ENCODE data around the gene UBE2Q2.
A peak's percentile ranks its signal among the peaks of the same experiment; 100 is the strongest.
"Not testable (repeated sequence)": the region's sequence is repeated elsewhere in the genome, so short reads cannot be mapped to it uniquely, and the experiment has no call there.

UBE2Q2 gene

GRCh38 chr15:75861750-75862402, 18.6 kb downstream of the UBE2Q2 start:
- DNase-seq (ENCODE audit: low read depth) = no peak
- no peak overlapping the region for H3K4me3 ChIP-seq (ENCODE audit: low read depth, low read length)

- DNase-seq (ENCODE audit: low read depth) = no peak
- H3K4me3 ChIP-seq (ENCODE audit: low read depth, low read length) = no peak overlapping the region
Measured at GRCh38 chr15:75862796-75863195, 19.5 kb downstream of the UBE2Q2 start.

GRCh38 chr15:75864213-75865059, 21.2 kb downstream of the UBE2Q2 start:
- no peak overlapping the region for H3K4me3 ChIP-seq (ENCODE audit: low read depth, low read length)
- DNase-seq (ENCODE audit: low read depth) = no peak

- not testable (repeated sequence) for DNase-seq (ENCODE audit: low read depth); H3K4me3 ChIP-seq (ENCODE audit: low read depth, low read length)
Measured at GRCh38 chr15:75866045-75866444, 22.8 kb downstream of the UBE2Q2 start.

GRCh38 chr15:75866916-75867315, 23.7 kb downstream of the UBE2Q2 start:
- no peak overlapping the region for H3K4me3 ChIP-seq (ENCODE audit: low read depth, low read length)
- no peak for DNase-seq (ENCODE audit: low read depth)

DNA sequence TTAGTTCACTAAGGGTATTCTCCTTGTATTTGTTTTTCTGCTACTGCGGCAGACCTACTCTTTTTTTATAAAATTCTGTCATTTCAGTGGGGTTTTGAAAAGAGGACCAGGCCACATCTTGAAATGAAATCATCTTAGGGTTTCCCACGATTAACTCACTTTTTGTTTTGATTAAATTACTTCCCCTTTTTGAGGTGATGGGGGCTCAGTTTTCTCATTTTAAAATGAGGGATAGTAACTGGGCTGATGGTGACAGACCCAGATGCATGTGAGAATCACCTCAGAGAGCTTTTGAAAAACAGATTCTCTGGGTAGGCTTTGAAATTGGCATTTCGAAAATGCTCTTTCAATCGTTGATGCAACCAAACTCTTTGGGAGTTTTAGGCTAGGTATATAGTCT, 24.2 kb downstream of the UBE2Q2 start:
- DNase-seq (ENCODE audit: low read depth) = no peak
- no peak overlapping the region for H3K4me3 ChIP-seq (ENCODE audit: low read depth, low read length)

GRCh38 chr15:75868019-75868418, 24.8 kb downstream of the UBE2Q2 start:
- no peak overlapping the region for H3K4me3 ChIP-seq (ENCODE audit: low read depth, low read length)
- no peak for DNase-seq (ENCODE audit: low read depth)

GRCh38 chr15:75869446-75869845, 26.2 kb downstream of the UBE2Q2 start:
- no peak for DNase-seq (ENCODE audit: low read depth)
- no peak overlapping the region for H3K4me3 ChIP-seq (ENCODE audit: low read depth, low read length)

DNA sequence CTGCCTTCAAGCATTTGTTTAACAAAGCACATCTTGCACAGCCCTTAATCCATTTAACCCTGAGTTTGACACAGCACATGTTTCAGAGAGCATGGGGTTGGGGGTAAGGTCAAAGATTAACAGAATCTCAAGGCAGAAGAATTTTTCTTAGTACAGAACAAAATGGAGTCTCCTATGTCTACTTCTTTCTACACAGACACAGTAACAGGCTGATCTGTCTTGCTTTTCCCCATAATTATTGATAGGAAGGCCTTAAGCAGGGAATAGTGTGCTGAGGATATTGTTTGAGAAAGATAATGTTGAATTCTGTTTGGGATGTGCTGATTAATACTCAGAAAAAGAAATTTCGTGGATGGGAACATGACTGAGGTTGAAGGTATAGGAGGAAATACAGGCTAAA, 28.3 kb downstream of the UBE2Q2 start:
- not testable (repeated sequence) for DNase-seq (ENCODE audit: low read depth); H3K4me3 ChIP-seq (ENCODE audit: low read depth, low read length)

DNA sequence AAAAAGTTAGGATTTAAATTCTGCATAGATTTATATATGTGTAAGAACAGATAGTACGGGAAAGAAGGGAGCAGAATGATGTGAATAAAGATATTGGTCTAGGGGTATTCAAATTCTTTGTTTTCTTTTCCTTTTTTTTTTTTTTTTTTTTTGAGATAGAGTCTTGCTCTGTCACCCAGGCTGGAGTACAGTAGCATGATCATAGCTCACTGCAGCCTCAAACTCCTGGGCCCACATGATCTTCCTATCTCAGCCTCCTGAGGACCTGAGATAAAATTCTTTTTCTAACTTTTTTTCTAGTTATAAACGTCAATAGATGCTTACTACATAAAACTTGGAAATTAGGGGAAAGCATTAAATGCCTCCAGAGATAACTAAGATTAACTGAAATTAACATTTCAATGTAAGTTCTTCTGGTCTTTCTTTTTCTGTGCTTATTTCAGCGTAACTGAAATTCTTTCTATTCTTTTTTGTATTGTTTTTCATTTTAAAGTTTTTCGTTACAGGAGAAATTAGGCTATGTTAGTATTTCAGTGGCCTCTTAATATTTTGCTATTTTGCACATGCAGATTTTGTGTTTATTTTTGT, 29.2 kb downstream of the UBE2Q2 start:
- DNase-seq (ENCODE audit: low read depth) = no peak
- H3K4me3 ChIP-seq (ENCODE audit: low read depth, low read length) = no peak overlapping the region

DNA sequence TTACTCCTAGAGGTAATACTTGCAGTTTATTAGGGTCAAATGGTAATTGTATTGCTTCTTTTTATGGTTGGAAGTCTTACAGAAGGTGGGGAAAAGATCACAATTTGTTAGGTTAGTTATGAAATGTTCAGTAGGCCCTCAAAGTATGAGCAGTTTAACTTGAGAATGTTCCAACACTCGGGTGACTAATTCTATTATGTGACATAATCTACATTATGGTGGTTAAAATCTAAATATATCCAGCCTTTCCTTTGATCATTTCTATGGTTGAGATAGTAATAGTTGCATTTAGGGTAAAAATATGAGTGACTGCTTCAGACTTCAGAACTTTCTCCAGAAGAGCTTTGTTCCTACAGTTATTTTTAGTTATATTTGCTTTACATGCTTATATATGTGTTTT, 40.8 kb downstream of the UBE2Q2 start:
- DNase-seq (ENCODE audit: low read depth) = no peak
- H3K4me3 ChIP-seq (ENCODE audit: low read depth, low read length) = no peak overlapping the region

DNA sequence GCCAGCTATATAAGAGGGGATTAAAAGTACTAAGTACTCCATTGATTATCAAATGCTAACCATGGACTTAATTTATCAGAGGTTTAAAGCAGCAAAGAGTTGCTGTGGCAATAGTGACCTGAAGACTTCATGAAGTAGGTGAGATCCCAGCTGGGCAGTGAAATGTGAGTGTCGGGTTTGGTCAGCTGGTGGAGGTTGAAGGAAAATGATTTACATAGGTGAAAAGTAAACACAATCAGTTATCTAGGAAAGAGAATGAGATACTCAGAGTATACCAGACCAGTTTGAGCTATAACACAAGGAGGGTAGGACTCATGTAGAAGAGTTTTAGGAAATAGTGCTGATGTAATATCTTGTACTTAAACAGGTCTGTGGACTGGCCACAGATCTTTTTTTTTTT, 43.9 kb downstream of the UBE2Q2 start:
- no peak for DNase-seq (ENCODE audit: low read depth)
- no peak overlapping the region for H3K4me3 ChIP-seq (ENCODE audit: low read depth, low read length)

GRCh38 chr15:75891895-75892294, 48.6 kb downstream of the UBE2Q2 start:
- DNase-seq (ENCODE audit: low read depth) = peak; percentile 87
- no peak overlapping the region for H3K4me3 ChIP-seq (ENCODE audit: low read depth, low read length)

- no peak for DNase-seq (ENCODE audit: low read depth)
- H3K4me3 ChIP-seq (ENCODE audit: low read depth, low read length) = no peak overlapping the region
Measured at GRCh38 chr15:75895731-75896130, 52.5 kb downstream of the UBE2Q2 start.

- no peak for DNase-seq (ENCODE audit: low read depth)
Measured at GRCh38 chr15:75900577-75900976, 57.3 kb downstream of the UBE2Q2 start.

GRCh38 chr15:75902129-75902557, 58.9 kb downstream of the UBE2Q2 start:
- DNase-seq (ENCODE audit: low read depth) = no peak
- no peak overlapping the region for H3K4me3 ChIP-seq (ENCODE audit: low read depth, low read length)

More at GRCh38 chr15:75900577-75900976, 57.3 kb downstream of the UBE2Q2 start:
- H3K4me3 ChIP-seq (ENCODE audit: low read depth, low read length) = no peak overlapping the region

DNA sequence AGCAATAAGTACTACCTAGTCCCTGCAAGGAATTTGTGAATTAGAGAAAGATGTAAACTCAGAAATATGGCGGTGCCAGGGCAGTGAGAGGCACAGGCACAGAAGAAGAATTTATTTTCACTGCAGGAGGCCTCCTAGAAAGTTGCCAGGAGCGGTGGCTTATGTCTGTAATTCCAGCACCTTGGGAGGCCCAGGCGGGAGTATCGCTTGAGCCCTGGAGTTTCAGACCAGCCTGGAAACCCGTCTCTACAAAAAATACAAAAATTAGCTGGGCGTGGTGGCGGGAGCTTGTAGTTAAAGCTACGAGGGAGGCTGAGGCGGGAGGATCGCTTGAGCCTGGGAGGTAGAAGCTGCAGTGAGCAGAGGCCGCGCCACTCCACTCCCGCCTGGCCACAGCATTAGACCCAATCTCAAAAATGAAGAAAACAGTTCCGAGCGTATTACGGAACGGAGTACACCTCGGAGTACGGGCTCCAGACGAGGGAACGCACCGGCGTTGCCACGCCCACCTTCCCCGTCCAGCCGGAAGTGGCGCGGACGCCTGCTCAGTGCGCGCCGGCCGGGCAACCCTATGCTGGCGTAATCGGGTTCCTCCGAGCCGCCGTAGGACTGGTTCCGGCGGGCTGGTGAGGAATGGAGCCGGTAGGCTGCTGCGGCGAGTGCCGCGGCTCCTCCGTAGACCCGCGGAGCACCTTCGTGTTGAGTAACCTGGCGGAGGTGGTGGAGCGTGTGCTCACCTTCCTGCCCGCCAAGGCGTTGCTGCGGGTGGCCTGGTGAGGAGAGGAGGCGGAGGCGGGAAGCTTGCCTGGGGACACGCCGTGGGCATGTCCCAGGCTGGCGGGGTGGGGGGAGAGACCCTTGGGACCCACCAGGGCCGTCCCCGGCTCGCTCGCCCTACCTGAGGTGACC, 60.3 kb downstream of the UBE2Q2 start, which contains the start of gene FBXO22:
FBXO22 (plus strand) TSS at position 548 of the 909 bp plus-strand sequence; CDS start at position 634, 86 bp downstream.
- peak; percentile 65 for DNase-seq (ENCODE audit: low read depth)
- H3K4me3 ChIP-seq (ENCODE audit: low read depth, low read length) = peak within 1 kb of the TSS; percentile 95

DNA sequence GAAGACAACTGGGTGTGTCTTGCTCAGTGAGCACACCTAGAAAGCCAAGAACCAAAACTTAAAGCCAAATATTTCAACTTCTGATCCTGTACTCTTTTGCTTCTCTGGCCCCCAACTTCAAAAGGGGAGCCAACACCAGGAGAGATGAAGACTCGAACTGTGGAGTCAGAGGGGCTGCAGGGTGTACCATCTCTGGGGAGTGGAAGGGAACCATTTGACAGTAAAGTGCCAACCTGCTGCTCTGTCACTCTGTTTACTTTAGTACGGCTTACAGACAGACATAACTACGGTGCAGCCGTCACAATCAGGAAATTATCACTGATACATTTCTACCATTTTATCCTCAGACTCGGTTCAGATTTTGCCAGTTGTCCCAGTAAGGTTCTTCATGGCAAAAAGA, 62.0 kb downstream of the UBE2Q2 start:
- no peak for DNase-seq (ENCODE audit: low read depth)
- peak overlapping the region; percentile 13 for H3K4me3 ChIP-seq (ENCODE audit: low read depth, low read length)

DNA sequence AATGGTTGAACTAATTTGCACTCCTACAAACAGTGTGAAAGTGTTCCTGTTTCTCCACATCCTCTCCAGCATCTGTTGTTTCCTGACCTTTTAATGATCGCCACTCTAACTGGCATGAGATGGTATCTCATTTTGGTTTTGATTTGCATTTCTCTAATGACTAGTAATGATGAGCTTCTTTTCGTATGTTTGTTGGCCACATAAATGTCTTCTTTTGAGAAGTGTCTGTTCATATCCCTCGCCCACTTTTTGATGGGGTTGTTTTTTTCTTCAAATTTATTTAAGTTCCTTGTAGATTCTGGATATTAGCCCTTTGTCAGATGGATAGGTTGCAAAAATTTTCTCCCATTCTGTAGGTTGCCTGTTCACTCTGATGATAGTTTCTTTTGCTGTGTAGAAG, 67.1 kb downstream of the UBE2Q2 start:
- not testable (repeated sequence) for H3K4me3 ChIP-seq (ENCODE audit: low read depth, low read length); DNase-seq (ENCODE audit: low read depth)

Measured in skeletal muscle cell (primary cell).